HCT116 (cell line): Measurements from ENCODE around the gene FERMT3. TPM values are rescaled to one million over a fixed set of nuclear protein-coding genes. Genes with fewer than 3 reads are reported as not detected.
A peak's percentile ranks its signal among the peaks of the same experiment; 100 is the strongest.

ENCODE experiments used
- ATAC-seq: fragments of 200-7000 bp; cut with Tn5 transposase; 2 replicates; pipeline ENCODE4 v1.9.1; 2020; ENCODE audit warnings: mild to moderate bottlenecking, moderate library complexity
- Bru-seq: library from RNA; stranded (reverse); fragments of 400-500 nt; gene quantifications from one replicate; lab custom pipeline; 2021; lab: Mats Ljungman, UMichigan
- BruChase-seq, 2 experiments: library from RNA; stranded (reverse); fragments of 400-500 nt; gene quantifications; one replicate each; lab custom pipeline; 2021; lab: Mats Ljungman, UMichigan
- BruUV-seq: library from RNA; stranded (reverse); fragments of 400-500 nt; replicated peaks from 2 replicates; lab custom pipeline; 2021; lab: Mats Ljungman, UMichigan
- CTCF ChIA-PET: fragments of 300-600 bp; sonication (Branson Sonifier 250); formaldehyde crosslinking; loops from one replicate; lab custom pipeline; 2021; ENCODE audit warnings: antibody characterized with exemption; lab: Charles Lee
- POLR2A ChIA-PET: fragments of 300-600, 350-600 bp; sonication (Branson Sonifier 250); formaldehyde crosslinking; loops from one replicate; lab custom pipeline; 2021; ENCODE audit warnings: antibody characterized with exemption; lab: Charles Lee
- RAD21 ChIA-PET, 2 experiments: fragments of 300-600 bp; sonication (Branson Sonifier 250); formaldehyde crosslinking; loops; one replicate each; lab custom pipeline; 2023; ENCODE audit warnings: low total read pairs in 2 of 2; ENCODE audit not compliant: uncharacterized antibody in 2 of 2, unreplicated experiment in 2 of 2, low non-redundant PET in 1 of 2; lab: Charles Lee
- DNase-seq: peaks from one replicate; pipeline ENCODE4 v3.0.0-alpha.2; 2010; ENCODE audit warnings: low read depth, low spot score
- H2AFZ ChIP-seq: fragments of 200-600 bp; shearing (Covaris generic), sonication (generic); 2 replicates; pipeline ENCODE4 v1.6.1; 2017; ENCODE audit warnings: low read depth, mixed run types, mixed read lengths, antibody characterized with exemption, low read length; ENCODE audit not compliant: poor library complexity, severe bottlenecking
- H3K27ac ChIP-seq: 2 replicates; pipeline ENCODE4 v1.5.1; 2012; ENCODE audit warnings: low read depth, low read length
- H3K27me3 ChIP-seq: fragments of 200-600 bp; sonication (generic); 2 replicates; pipeline ENCODE4 v1.6.1; 2016; ENCODE audit warnings: mixed run types, low read length, mixed read lengths; ENCODE audit not compliant: insufficient read depth
- H3K36me3 ChIP-seq, 2 experiments: fragments of 200-500 bp in 1 of 2; fragments of 200-600 bp in 1 of 2; sonication (Bioruptor generic) in 1 of 2; sonication (generic) in 1 of 2; 2 replicates each; pipeline versions ENCODE4 v1.5.1 to v1.6.1; 2014 to 2016; ENCODE audit warnings: low read length in 2 of 2, inconsistent platforms in 1 of 2, mixed read lengths in 1 of 2, mixed run types in 1 of 2; ENCODE audit not compliant: insufficient read depth in 2 of 2, control insufficient read depth in 1 of 2
- H3K4me1 ChIP-seq, 2 experiments: fragments of 200-600 bp in 1 of 2; sonication (generic) in 1 of 2; 2 replicates each; pipeline versions ENCODE4 v1.5.1 to v1.6.1; 2012 to 2017; ENCODE audit warnings: low read length in 2 of 2, inconsistent platforms in 1 of 2, mild to moderate bottlenecking in 1 of 2, mixed read lengths in 1 of 2, mixed run types in 1 of 2, moderate library complexity in 1 of 2; ENCODE audit not compliant: insufficient read depth in 2 of 2, control insufficient read depth in 1 of 2
- H3K4me2 ChIP-seq: fragments of 200-600 bp; sonication (generic); 2 replicates; pipeline ENCODE4 v1.6.1; 2017; ENCODE audit warnings: mixed run types, low read length, mixed read lengths
- H3K4me3 ChIP-seq, 2 experiments: fragments of 200-600 bp in 1 of 2; sonication (generic) in 1 of 2; replicated peaks in 1 of 2; 2 replicates each; pipeline ENCODE4 v1.5.1; 2011 to 2016; ENCODE audit warnings: low read length in 2 of 2, control low read depth in 1 of 2, low read depth in 1 of 2, mild to moderate bottlenecking in 1 of 2, mixed read lengths in 1 of 2, mixed run types in 1 of 2
- H3K79me2 ChIP-seq: fragments of 200-600 bp; sonication (generic); 2 replicates; pipeline ENCODE4 v1.6.1; 2017; ENCODE audit warnings: mild to moderate bottlenecking, mixed run types, low read length, moderate library complexity, mixed read lengths; ENCODE audit not compliant: insufficient read depth
- H3K9ac ChIP-seq: fragments of 200-600 bp; sonication (generic); 2 replicates; pipeline ENCODE4 v1.6.1; 2016; ENCODE audit warnings: low read length, mixed read lengths
- H3K9me2 ChIP-seq: fragments of 200-600 bp; sonication (generic), shearing (Covaris generic); 2 replicates; pipeline ENCODE4 v1.6.1; 2017; ENCODE audit warnings: mixed run types, mild to moderate bottlenecking, moderate library complexity; ENCODE audit not compliant: insufficient read depth
- H3K9me3 ChIP-seq, 2 experiments: fragments of 200-500 bp in 1 of 2; fragments of 200-600 bp in 1 of 2; sonication (Bioruptor generic) in 1 of 2; sonication (generic) in 1 of 2; 2 replicates each; pipeline ENCODE4 v1.6.1; 2014 to 2017; ENCODE audit warnings: low read length in 2 of 2, mixed read lengths in 2 of 2, inconsistent platforms in 1 of 2, low read depth in 1 of 2, mild to moderate bottlenecking in 1 of 2, mixed run types in 1 of 2, moderate library complexity in 1 of 2; ENCODE audit not compliant: control insufficient read depth in 1 of 2, insufficient read depth in 1 of 2
- H4K20me1 ChIP-seq: fragments of 200-600 bp; sonication (generic), shearing (Covaris generic); 2 replicates; pipeline ENCODE4 v1.6.1; 2017; ENCODE audit warnings: mixed run types, mild to moderate bottlenecking, moderate library complexity; ENCODE audit not compliant: insufficient read depth
- ATF3 ChIP-seq: IDR thresholded peaks from 2 replicates; pipeline ENCODE4 v1.6.1; 2012
- CBX3 ChIP-seq: IDR thresholded peaks from 2 replicates; pipeline ENCODE4 v1.6.1; 2012; ENCODE audit warnings: low read depth
- CEBPB ChIP-seq: IDR thresholded peaks from 2 replicates; pipeline ENCODE4 v1.6.1; 2012; ENCODE audit warnings: low read depth
- CTCF ChIP-seq, 3 experiments: fragments of 200-600 bp in 1 of 3; sonication (generic) in 1 of 3; IDR thresholded peaks in 2 of 3; conservative IDR thresholded peaks in 1 of 3; 2 replicates each; pipeline ENCODE4 v1.5.1; 2012 to 2017; ENCODE audit warnings: low read depth in 2 of 3, low read length in 2 of 3, antibody characterized with exemption in 1 of 3, borderline replicate concordance in 1 of 3, control low read depth in 1 of 3, mild to moderate bottlenecking in 1 of 3, mixed read lengths in 1 of 3, mixed run types in 1 of 3, moderate library complexity in 1 of 3; ENCODE audit not compliant: insufficient read depth in 1 of 3
- EGR1 ChIP-seq: IDR thresholded peaks from 2 replicates; pipeline ENCODE4 v1.6.1; 2012; ENCODE audit warnings: low read depth
- ELF1 ChIP-seq: IDR thresholded peaks from 2 replicates; pipeline ENCODE4 v1.6.1; 2012; ENCODE audit warnings: low read depth, borderline replicate concordance
- EZH2 ChIP-seq: fragments of 200-600 bp; sonication (generic); IDR thresholded peaks from 2 replicates; pipeline ENCODE4 v1.6.1; 2017; ENCODE audit warnings: antibody characterized with exemption, mixed run types
- EZH2phosphoT487 ChIP-seq: fragments of 200-600 bp; IDR thresholded peaks from 2 replicates; pipeline ENCODE4 v1.6.1; 2018; ENCODE audit warnings: antibody characterized with exemption, borderline replicate concordance
- JUND ChIP-seq: IDR thresholded peaks from 2 replicates; pipeline ENCODE4 v1.6.1; 2012
- MAX ChIP-seq: IDR thresholded peaks from 2 replicates; pipeline ENCODE4 v1.6.1; 2012
- POLR2A ChIP-seq: IDR thresholded peaks from 2 replicates; pipeline ENCODE4 v1.7.0; 2011; ENCODE audit warnings: borderline replicate concordance; ENCODE audit not compliant: insufficient read depth, insufficient read length; ENCODE audit errors: extremely low read depth
- POLR2AphosphoS5 ChIP-seq: IDR thresholded peaks from 2 replicates; pipeline ENCODE4 v1.6.1; 2011; ENCODE audit warnings: mild to moderate bottlenecking, low read depth, low read length, moderate library complexity
- REST ChIP-seq: IDR thresholded peaks from 2 replicates; pipeline ENCODE4 v1.6.1; 2012; ENCODE audit warnings: low read depth
- SIN3A ChIP-seq: IDR thresholded peaks from 2 replicates; pipeline ENCODE4 v1.6.1; 2012; ENCODE audit warnings: low read depth
- SRF ChIP-seq: IDR thresholded peaks from 2 replicates; pipeline ENCODE4 v1.6.1; 2012; ENCODE audit warnings: low read depth
- TCF7L2 ChIP-seq: IDR thresholded peaks from 2 replicates; pipeline ENCODE4 v1.7.0; 2011; ENCODE audit warnings: borderline replicate concordance, inconsistent platforms; ENCODE audit not compliant: insufficient read depth, insufficient read length; ENCODE audit errors: extremely low read depth
- YY1 ChIP-seq: IDR thresholded peaks from 2 replicates; pipeline ENCODE4 v1.6.1; 2011; ENCODE audit warnings: low read length, low read depth, moderate library complexity, mild to moderate bottlenecking; ENCODE audit not compliant: insufficient replicate concordance; ENCODE audit errors: extremely low read depth
- ZFX ChIP-seq: fragments of 450-650 bp; IDR thresholded peaks from 2 replicates; pipeline ENCODE4 v1.6.1; 2017
- ZNF274 ChIP-seq: fragments of 200-500 bp; sonication (Bioruptor generic); IDR thresholded peaks from 2 replicates; pipeline ENCODE4 v1.6.1; 2014; ENCODE audit warnings: mild to moderate bottlenecking, low read depth, low read length, inconsistent platforms
- intact Hi-C: fragments of 100-400 bp; cut with micrococcal nuclease; formaldehyde crosslinking; loops from 2 replicates; pipeline ENCODE4 v1.10.0; 2022
- long read RNA-seq: library from polyadenylated mRNA; unstranded; transcript quantifications from one replicate; pipeline ENCODE4 v2.0.0, GENCODE V29; 2021; ENCODE audit not compliant: unreplicated experiment
- polyA plus RNA-seq: library from polyadenylated mRNA; unstranded; fragments of >200 nt; gene quantifications from 2 replicates; pipeline ENCODE4 v1.2.1, GENCODE V29; 2012; ENCODE audit warnings: missing spikeins
- total RNA-seq: library from RNA; stranded (reverse); gene quantifications from one replicate; pipeline ENCODE4 v1.2.1, GENCODE V29; 2021; ENCODE audit not compliant: unreplicated experiment

Gene FERMT3
- total RNA-seq (4.3 TPM), Bru-seq, nascent RNA (percentile 40 among the genes with signal in this experiment), BruChase-seq, experiment 1, labeled RNA remaining after a 6-hour chase (percentile 67 among the genes with signal in this experiment), BruChase-seq, experiment 2, labeled RNA remaining after a 2-hour chase (percentile 55 among the genes with signal in this experiment)
- polyA plus RNA-seq = 1.1 and 2.1 TPM in 2 replicates
- long read RNA-seq, partial matches to known transcripts = 0 of 2 reads
- long read RNA-seq, other reads (novel, unspliced or antisense) = 2 of 2 reads

GRCh38 chr11:64206457-64207255 is at the start of gene FERMT3:
TSS of gene FERMT3 (plus strand) at chr11:64206721. CDS start at chr11:64207365, 644 bp downstream.
- H3K4me1 ChIP-seq = peaks cover 0 to 8% of the 10 kb centered on the region in 2 experiments; a peak in 1 of 4 replicates
- H3K4me2 ChIP-seq = no peak within 1 kb of the TSS
- ChIA-PET POLR2A (interaction anchor here (0.9 kb wide), 1 partner anchor 22 kb away, joined by 4 read pairs; no protein-coding TSS in a partner anchor), CTCF (interaction anchor here (2.7 to 4.6 kb wide), 2 partner anchors 96 to 149 kb away, joined by 31 to 80 read pairs; partner anchors contain the start of genes CATSPERZ and ESRRA)
- H3K36me3 ChIP-seq = peaks cover 31 to 37% of the 10 kb centered on the region in 2 experiments
- H3K9me3 ChIP-seq = no peaks in the 10 kb centered on the region
- no TSS peak for BruUV-seq
- intact Hi-C loops = no loop called here
- no peaks in the 10 kb centered on the region for H3K9me2 ChIP-seq
- peaks cover 14% of the 10 kb centered on the region; the same call in 1 of the 2 replicates for H3K79me2 ChIP-seq
- TF ChIP-seq ATF3 (no peak), YY1 (no peak), MAX (no peak), JUND (no peak), ZFX (no peak), TCF7L2 (no peak), POLR2A (no peak), SRF (no peak), CTCF (IDR thresholded peaks at IDR 0.05 in 2 of 3, conservative IDR thresholded peaks at IDR 0.05 in 1 of 3; ENCODE audit: borderline replicate concordance in 1 of 3, insufficient read depth in 1 of 3, low read depth in 2 of 3, low read length in 2 of 3) (no peak), ZNF274 (no peak), REST (no peak), EZH2phosphoT487 (no peak), SIN3A (no peak), EZH2 (no peak), CEBPB (no peak), ELF1 (no peak), EGR1 (no peak), CBX3 (no peak), POLR2AphosphoS5 (no peak)
- TF ChIP-seq, all 23 proteins: peak for 0
- ATAC-seq (no peak), DNase-seq (no peak)
- Histone ChIP-seq H3K4me3 (no peak within 1 kb of the TSS), H2AFZ (no peak within 1 kb of the TSS), H4K20me1 (no peaks in the 10 kb centered on the region), H3K9ac (no peak within 1 kb of the TSS), H3K27ac (no peak within 1 kb of the TSS; the same call in 1 of the 2 replicates), H3K27me3 (no peaks in the 10 kb centered on the region)
- RAD21 ChIA-PET = no interaction called here
